Measurements from ENCODE around the gene SF1.
A peak's percentile ranks its signal among the peaks of the same experiment; 100 is the strongest.

SF1 gene

DNA sequence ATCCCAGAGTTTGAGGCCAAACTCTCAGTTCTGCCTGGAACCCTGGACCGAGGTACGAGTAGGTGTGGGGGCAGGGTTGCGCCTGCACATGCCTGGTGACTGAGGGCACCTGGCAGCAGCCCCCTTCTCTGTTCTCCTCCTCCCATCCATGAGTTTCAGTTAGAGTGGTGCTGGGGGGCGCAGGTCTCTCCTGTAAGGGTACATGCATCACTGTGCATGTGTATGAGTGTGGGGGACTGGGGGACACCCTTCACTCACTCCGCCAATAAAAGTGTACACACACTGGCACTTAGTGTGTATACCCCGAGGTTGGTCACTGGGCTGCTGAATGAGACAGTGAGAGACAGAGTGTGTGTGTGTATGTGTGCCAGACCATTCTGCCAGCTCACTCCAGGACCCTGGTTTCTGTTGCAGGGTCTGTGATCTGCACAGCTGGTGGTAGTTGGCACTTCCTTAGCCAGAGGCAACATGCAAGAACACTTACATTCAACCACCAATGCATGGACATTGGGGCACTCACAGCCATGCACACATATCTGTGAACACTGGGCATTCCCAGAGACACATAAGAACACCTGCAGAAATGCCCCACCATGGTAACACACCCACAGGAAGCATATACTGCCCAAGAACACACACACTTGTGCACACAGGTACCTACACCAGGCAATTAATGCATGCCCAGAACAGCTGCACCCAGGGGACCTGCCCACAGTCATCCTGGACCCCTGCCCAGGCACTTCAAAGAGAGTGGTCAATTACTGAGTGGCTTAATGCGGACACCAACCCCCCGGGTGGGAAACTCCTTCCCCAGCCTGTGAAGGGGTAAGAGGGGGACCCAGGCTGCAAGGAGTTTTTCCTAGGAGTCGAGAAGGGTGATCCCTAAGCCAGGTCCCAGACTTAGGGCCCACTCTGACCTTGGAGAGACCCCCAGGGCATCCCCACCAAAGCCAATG is 54.2 kb downstream of the SF1 start:
- ATAC-seq, result no peak
- DNase-seq, result no peak

DNA sequence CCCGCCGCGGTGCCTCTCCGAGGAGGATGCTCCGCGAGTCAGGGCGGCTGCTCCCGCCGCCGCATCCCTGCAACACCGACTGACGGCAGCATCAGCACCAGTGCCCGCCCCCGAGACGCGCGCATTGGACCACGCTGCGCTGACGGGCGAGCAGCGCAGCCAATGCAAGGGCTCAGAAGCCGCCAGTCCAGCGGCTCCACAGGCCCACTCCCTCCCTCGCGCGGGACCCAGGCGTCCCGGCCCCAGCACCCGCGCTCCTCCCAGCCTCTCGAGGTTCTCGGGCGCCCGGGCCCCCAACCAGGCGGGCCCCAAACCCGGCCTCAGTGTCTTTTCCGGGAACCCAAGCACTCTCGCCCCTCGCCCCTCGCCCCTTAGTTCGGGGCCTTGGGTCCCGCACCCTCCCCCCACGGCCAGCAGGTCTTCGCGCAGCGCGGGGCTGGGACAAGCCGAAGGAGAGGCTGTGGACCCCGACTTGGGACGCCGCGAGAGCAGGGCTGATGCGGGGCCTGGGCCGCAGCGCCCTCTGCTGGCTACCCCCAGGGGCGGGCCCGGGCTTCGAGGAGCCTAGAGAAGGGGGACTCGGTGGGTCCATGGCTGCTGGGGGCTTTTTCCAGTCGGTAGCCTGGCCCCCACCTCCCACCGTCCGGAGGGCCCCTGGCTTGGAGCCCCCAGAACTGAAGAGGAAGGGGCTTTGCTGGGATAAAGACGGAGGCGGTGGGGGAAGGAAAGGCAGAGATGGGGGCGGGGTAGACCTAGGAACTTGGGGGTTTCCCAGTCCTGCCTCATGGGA is 55.0 kb downstream of the SF1 start, which contains the start of gene NRXN2:
Gene NRXN2 (minus strand): TSS at position 81 of the 790 bp plus-strand sequence. CDS start 9,498 bp downstream, outside the sequence.
- ATAC-seq, result peak; percentile 96
- peak; percentile 89 for DNase-seq

DNA sequence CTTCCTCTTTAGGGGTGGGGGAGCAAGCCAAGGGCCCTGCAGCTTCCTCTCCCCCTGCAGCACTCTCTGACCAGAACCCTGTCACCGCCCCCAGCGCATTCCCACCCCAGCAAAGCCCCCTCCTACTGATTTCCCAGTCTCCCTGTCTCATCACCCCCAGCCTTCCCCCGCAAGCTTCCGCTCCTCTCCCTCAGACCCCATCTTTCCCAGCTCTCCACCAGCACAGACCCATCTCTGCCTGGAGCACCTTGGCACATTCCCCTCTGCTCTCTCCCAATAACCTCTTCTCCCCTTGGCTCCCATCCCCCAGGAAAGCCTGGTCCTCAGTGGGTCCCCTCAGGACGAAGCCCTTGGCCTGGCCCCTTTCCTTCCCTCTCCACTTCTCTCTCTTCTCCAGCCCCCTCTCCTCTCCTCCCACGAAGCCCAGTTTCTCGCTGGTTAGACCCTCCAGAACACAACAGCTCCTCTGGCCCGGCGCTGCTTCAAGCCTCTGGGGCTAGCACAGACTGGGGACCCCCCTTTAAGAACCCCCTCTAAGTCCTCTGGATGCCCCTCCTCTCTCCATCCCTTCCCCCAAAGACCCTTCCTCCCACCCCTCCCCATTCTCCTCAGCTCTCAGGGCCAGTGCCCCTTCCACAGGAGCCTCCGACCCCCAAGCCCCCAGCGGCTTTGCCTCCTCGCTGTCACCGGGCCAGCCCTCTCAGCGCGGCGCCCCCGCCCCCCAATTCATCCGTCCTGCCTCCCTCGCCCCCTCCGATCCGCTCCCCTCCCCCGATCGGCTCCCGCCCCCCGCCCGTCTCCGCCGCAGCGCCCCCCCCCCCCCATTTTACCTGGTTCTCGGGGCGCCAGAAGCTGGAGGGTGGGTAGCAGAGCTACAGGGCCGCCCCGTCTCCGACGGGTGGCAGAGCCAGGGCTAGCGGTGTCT is 55.9 kb downstream of the SF1 start:
- no peak for DNase-seq
- no peak for ATAC-seq

DNA sequence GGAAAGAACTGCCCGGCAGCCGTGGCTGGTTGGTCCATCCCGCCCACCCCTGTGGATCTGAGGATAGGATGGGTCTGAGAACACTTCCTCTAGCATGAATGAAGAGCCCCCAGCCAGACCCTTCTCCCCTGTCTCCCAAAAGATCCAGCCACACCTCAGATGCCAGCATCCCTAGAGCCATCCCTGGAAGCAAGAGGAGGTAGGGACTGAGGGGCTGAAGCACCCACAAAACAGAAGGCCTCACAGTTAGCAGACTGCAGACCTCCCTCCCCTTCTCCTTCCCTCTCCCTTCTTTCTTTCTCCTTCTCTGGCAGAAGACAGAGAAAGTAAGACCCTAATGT is 57.0 kb downstream of the SF1 start:
- no peak for ATAC-seq
- no peak for DNase-seq

DNA sequence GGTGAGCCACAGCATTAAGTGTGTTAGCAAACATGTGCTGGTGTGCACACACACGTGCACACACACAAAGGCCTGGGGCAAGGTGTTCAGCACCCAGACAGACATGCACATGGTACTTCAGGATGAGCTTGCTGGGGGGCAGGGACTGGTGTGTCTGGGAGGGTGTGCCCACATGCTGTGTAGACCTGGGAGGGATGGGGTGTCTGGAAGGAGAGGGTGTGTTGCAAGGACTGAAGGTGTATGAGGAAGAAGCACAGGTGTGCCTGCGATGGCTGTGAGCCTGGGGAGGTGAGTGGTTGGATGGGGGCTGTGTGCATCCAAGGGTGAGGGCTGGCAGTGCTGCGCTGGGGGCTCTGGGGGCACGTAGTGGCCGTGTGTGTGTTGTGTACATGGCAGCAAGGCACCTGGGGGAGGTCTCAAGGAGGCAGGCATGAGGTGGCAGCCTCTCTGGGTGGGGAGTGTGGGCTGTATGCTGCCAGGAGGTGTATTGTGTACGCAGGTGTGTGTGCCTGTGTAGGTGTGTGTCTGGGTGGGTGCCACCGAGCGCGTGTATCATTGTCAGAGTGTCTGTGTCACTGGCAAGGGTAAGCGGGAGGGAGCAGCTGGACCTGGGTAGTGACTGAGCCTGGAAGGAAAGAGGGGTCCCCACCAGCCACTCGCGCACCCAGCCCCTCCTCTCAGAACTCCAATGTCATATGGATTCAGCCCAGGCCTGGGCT is 57.5 kb downstream of the SF1 start:
- DNase-seq (no peak), ATAC-seq (no peak)

DNA sequence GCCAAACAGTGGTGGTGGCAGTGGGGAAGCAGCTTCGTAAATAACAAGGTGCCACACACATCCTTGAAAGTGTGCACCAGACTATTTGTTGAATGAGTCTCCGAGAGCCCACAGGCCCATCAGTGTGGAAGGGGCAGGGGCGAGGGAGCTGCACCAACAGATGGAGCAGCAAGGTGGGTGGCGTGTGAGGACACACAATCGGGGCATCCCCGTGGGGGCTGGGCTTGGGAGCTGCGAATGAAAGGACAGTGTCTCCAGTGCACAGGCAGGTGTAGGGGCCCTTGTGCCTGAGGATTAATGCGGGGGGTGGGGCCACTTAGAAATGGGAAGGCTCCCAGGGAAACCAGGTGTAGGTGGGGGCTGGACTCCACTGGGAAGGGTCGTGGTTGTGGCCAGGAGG is 58.2 kb downstream of the SF1 start:
- ATAC-seq (no peak), DNase-seq (no peak)

DNA sequence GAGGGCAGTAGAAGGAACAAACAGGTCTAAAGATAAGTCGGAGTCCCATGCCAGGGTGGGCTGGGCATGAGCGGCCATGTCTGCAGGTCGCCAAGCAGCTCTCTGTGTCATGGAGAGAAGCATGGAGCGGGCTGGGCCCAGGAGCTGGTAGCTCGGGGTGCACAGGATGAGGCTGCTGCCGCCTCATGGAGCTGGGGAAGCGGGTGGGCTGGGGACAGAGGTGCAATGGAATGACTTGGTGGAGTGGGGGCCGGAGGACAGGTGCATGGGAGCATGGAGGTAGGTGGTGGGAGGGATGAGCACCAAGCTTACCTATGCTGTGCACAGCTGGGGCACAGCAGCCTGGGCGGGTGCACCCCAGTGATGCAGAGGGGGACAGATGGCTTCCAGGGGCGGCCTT is 58.9 kb downstream of the SF1 start:
- DNase-seq, result no peak
- no peak for ATAC-seq

DNA sequence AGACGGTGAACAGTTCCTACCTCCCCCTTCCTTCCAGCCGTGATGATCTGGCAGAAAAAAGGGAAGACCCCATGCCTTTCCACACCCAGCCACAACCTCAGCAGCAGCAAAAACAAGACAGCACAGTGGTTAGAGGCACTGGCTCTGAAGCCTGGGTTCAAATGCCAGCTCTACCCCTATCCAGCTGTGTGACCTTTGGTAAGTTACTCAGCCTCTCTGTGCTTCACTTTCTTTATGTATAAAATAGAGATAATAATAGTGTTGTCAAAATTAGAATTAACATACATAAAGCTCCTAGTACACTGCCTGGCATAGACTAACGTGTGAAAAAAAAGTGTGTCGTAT is 59.6 kb downstream of the SF1 start:
- ATAC-seq, result no peak
- no peak for DNase-seq

DNA sequence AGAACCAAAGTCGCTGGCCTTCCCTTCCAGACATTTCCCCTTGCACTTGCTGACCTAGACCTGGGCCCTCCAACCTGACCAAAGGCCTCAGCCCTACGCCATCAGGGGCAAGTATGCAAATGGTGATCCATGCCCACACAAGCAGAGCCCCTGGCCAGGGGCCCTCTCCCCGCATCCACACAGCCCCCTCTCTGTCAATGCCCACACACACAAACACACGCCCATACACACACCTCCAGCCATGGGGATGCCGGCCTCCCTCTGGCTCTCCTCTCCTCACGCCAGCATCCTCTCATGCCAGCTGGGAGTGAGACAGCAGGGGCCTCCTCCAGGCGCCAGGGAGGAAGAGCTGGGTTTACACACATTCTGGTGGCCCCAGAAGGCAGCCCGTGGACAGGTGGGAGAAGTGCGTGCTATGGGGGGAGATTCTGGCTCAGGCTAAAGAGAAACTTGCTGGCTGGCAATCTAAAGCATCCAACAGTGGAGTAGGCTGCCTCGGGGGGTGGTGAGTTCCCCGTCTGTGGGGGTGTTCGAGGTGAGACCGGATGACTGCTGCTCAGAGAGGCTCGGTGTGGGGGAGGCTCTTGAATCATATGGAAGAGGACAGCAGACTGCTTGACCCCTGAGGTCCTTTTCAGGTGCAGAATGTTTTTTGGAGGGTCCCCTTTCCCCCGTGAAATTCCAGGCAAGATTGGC is 60.1 kb downstream of the SF1 start:
- ATAC-seq, result no peak

DNA sequence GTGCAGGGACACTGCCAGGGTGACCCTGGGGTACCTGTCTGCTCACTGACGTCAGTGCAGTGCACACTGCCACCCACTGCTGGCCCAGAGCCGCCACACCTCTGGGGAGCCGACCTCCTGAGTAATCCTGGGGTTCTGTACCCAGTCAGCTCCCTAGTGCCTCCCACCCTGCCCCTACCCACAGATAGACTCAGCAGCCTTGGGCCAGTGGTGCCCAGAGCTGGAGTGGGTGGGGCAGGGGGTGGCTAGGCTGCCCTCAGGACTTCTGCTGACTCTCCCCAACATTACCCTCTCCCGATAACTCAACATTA is 61.1 kb downstream of the SF1 start:
- ATAC-seq (no peak), DNase-seq (no peak)

More for the DNA sequence above, 60.1 kb downstream of the SF1 start:
- DNase-seq, result no peak

DNA sequence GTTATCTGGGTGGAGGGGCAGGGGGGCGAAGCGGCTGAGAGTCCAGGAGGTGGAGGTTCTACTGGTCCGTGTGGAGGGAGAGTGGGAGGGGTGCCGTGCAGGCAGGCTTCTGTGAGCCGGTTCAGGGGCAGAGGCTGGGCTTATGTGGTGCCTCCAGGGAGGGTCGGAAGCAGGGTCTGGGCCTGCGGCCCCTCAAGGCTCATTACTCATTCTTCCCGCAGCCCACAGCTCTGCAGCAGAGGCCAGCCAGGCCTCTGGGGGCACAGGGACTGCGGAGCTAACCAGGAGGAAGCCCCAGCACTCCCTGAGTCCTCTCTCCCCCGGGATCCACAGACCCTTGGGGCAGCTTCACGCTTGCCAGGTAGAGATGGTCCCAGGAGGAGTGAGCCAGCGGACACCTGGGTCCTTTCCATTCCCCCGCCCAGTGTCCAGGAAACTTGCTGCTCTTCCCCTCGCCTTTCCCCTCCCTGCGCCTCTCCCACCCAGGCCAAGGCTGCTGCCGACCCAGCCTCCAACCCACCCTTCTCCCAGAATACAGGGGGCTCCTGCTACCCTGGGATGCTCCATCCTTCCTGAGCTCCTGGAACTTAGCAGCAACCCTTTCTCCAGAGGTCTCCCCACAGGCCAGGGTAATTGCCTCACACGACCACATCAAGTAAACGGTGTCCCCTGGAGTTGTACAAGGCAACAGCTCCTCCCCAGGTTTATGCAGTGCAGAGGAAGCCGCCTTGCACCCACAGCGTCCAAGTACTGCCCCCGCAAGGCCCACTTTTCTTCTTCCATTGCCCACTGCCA is 61.7 kb downstream of the SF1 start:
- ATAC-seq (no peak), DNase-seq (no peak)

DNA sequence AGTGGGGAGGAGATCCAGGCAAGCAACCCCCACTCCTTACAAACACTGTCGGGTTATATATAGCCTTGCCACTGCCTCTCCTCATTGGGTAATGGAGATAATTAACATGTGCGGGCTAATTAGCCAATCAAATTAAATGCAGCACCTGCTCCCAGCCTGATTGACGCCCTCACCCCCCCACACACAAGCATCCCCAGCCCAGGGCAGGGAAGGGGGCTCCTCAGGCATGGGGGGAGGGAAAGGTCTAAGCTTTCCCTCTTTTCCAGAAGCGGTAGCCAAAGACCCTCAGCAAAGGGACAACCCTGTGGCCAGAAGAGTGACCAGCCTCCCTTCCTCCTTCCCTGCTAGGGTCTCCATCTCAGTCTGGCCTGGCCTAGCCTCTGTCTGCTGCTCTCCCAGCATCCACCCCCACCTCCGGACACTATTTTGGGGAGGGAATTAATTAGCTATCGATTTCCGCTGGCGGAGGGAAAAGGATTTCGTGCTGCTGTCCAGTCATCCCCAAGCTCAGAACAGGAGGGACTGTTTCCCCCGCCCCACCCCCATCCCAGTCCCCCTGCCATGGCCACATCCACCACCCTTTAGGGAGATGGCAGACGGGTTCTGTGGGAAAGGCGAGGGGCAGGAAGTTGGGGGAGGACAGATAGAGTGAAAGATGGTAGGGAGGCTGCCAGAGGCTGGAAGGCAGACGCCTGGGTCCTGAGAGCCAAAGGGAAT is 62.4 kb downstream of the SF1 start:
- no peak for DNase-seq
- no peak for ATAC-seq

DNA sequence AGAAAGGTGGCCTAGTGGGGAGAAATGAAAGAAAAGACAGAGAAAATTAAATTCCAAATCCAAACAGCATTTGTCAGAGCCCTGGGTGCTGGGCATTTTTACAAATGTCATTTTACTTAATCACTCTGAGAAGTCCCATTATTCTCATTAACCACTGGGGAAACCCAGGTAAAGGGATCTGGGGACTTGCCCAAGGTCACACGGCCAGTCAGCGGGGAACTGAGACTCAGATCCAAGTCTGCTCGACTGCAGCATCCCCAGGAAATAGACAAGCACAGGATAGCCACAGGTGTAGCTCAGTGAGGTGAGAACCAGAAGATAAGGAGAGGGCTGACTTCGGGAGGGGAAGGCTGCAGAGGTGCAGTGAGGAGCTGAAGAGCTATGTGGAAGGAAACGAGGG is 63.2 kb downstream of the SF1 start:
- no peak for ATAC-seq
- DNase-seq, result no peak

DNA sequence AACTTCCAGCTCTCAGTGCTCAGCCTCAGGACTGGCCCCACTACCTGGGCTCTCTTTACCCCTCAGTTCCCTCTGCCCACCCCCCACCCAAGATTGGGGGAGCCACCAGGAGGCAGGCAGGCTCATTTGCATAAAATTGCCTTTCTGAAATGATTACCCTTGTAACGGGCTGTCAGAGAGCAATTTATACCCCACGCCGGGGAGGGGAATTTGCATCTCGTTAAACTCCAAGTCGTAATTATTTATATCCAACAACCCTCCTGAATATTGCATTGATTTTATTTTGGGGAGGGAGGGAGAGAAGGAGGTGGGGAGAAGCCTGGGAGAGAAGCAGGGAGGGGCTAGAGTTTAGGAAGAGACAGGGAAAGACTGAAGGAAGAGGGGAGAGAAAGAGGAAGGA is 63.7 kb downstream of the SF1 start:
- DNase-seq, result no peak
- ATAC-seq, result no peak
